ENCODE measurements around the gene TUBB4B.

Gene TUBB4B

GRCh38 chr9:137227054-137227852, 13.8 kb upstream of the TUBB4B start, which contains the start of gene RNF224:
RNF224 (plus strand) TSS chr9:137227502; CDS start chr9:137228336, 834 bp downstream.
- no peak within 1 kb of the TSS for H3K27ac ChIP-seq
- H3K4me3 ChIP-seq, result no peak within 1 kb of the TSS
- DNase-seq (ENCODE audit: low spot score), result no peak
- peak; percentile 47 for TF ChIP-seq CTCF (IDR thresholded peaks at IDR 0.05)

- no peak for TF ChIP-seq CTCF (IDR thresholded peaks at IDR 0.05)
- DNase-seq (ENCODE audit: low spot score), result no peak
- Histone ChIP-seq H3K27ac (no peak overlapping the region), H3K4me3 (no peak overlapping the region)
Observed at GRCh38 chr9:137227853-137228505, 13.1 kb upstream of the TUBB4B start.

- no peak for TF ChIP-seq CTCF (IDR thresholded peaks at IDR 0.05)
- Histone ChIP-seq H3K4me3 (no peak overlapping the region), H3K27ac (no peak overlapping the region)
- no peak for DNase-seq (ENCODE audit: low spot score)
Observed at GRCh38 chr9:137228506-137228967, 12.6 kb upstream of the TUBB4B start.

- Histone ChIP-seq H3K27ac (no peak overlapping the region), H3K4me3 (no peak overlapping the region)
- DNase-seq (ENCODE audit: low spot score), result no peak
- no peak for TF ChIP-seq CTCF (IDR thresholded peaks at IDR 0.05)
Observed at GRCh38 chr9:137228968-137229896, 11.9 kb upstream of the TUBB4B start.

GRCh38 chr9:137229903-137230704, 11.0 kb upstream of the TUBB4B start:
- Histone ChIP-seq H3K27ac (no peak overlapping the region), H3K4me3 (no peak overlapping the region)
- no peak for TF ChIP-seq CTCF (IDR thresholded peaks at IDR 0.05)
- DNase-seq (ENCODE audit: low spot score), result no peak

GRCh38 chr9:137230705-137231371, 10.2 kb upstream of the TUBB4B start, which contains the start of gene SLC34A3:
SLC34A3 (plus strand) TSS chr9:137230901; CDS start chr9:137231703, 802 bp downstream.
- no peak within 1 kb of the TSS for H3K27ac ChIP-seq
- no peak for TF ChIP-seq CTCF (IDR thresholded peaks at IDR 0.05)
- DNase-seq (ENCODE audit: low spot score), result no peak

More at GRCh38 chr9:137230705-137231371, 10.2 kb upstream of the TUBB4B start, which contains the start of gene SLC34A3:
- H3K4me3 ChIP-seq, result no peak within 1 kb of the TSS

All from coronary artery (tissue), 2 donors.